Retinal pigment epithelial cell (primary cell): ENCODE results near the gene CXCL9.
A peak's percentile ranks its signal among the peaks of the same experiment; 100 is the strongest.
"Not testable (repeated sequence)": the region's sequence is repeated elsewhere in the genome, so short reads cannot be mapped to it uniquely, and the experiment has no call there.

ENCODE experiments used
- DNase-seq: peaks from one replicate; pipeline ENCODE4 v3.0.0-alpha.2; 2010; ENCODE audit warnings: low read depth
- H3K4me3 ChIP-seq: 2 replicates; pipeline ENCODE4 v1.5.1; 2011; ENCODE audit warnings: mild to moderate bottlenecking, low read length, control low read depth, moderate library complexity
- CTCF ChIP-seq: conservative IDR thresholded peaks from 2 replicates; pipeline ENCODE4 v1.5.1; 2011; ENCODE audit warnings: low read depth, low read length, control low read depth, inconsistent platforms

CXCL9 gene

GRCh38 chr4:76000279-76000678, 7.0 kb downstream of the CXCL9 start:
- no peak for TF ChIP-seq CTCF
- DNase-seq = no peak
- H3K4me3 ChIP-seq = no peak overlapping the region

- not testable (repeated sequence) for DNase-seq, H3K4me3 ChIP-seq
These were observed 8.7 kb downstream of the CXCL9 start for GRCh38 chr4:75998525-75999147.

GRCh38 chr4:75997946-75998345, 9.4 kb downstream of the CXCL9 start:
- no peak for DNase-seq
- H3K4me3 ChIP-seq = no peak overlapping the region
- TF ChIP-seq CTCF = no peak

GRCh38 chr4:75997081-75997480, 10.2 kb downstream of the CXCL9 start:
- TF ChIP-seq CTCF = no peak
- DNase-seq = no peak
- H3K4me3 ChIP-seq = no peak overlapping the region

GRCh38 chr4:75995727-75996126, 11.6 kb downstream of the CXCL9 start:
- no peak overlapping the region for H3K4me3 ChIP-seq
- no peak for DNase-seq
- TF ChIP-seq CTCF = peak; percentile 52

- no peak overlapping the region for H3K4me3 ChIP-seq
- no peak for TF ChIP-seq CTCF
- DNase-seq = no peak
These were observed 14.8 kb downstream of the CXCL9 start for GRCh38 chr4:75992462-75992861.

- no peak for TF ChIP-seq CTCF
- no peak for DNase-seq
These were observed 17.3 kb downstream of the CXCL9 start for GRCh38 chr4:75989846-75990528.

More at GRCh38 chr4:75989846-75990528, 17.3 kb downstream of the CXCL9 start:
- H3K4me3 ChIP-seq = peak overlapping the region; percentile 97
